ENCODE results near the gene SCN4B.

DNA sequence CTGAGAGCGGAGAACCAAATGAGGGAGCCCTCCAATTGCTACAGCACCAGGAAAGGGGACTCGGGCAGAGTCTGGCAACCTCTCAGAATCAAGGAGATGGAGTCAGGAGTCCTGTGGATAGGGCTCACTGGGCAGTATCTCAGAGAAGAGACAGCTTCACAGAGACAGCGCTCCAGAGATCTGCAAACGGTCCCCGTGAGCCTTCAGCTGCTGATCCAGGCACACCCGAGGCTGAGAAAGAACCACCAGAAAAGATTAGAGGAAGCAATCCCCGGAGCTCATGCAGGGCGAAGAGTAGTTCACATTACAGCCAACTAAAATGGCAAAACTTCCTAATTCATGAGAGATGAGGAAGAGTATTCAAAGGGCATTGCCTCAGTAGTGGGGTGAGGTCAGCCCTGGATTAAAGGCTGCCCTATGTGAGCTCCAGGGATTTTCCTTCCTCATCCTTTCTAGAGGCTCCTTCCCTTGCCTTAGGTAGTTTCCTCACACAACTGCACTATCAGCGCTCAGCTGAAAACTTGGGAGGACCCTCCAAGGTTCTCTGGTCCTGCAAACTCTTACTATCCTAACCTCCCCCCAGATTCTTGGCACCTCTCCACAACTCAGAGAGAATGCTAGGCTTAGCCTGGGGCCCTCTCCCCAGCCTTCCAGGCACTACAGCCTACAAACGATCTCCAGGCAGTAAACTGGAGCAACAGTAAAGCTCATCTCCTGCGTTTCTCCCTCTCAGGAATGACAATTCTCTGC lies 23.7 kb downstream of the SCN4B start:
- TF ChIP-seq POLR2AphosphoS5 (IDR thresholded peaks at IDR 0.05; ENCODE audit: low read depth, low read length) (no peak), SIN3A (IDR thresholded peaks at IDR 0.05; ENCODE audit: borderline replicate concordance, insufficient read depth, low read depth, low read length) (no peak), TCF7L2 (IDR thresholded peaks at IDR 0.05; ENCODE audit: low read depth, low read length) (no peak)
- TF ChIP-seq, protein P1, sequence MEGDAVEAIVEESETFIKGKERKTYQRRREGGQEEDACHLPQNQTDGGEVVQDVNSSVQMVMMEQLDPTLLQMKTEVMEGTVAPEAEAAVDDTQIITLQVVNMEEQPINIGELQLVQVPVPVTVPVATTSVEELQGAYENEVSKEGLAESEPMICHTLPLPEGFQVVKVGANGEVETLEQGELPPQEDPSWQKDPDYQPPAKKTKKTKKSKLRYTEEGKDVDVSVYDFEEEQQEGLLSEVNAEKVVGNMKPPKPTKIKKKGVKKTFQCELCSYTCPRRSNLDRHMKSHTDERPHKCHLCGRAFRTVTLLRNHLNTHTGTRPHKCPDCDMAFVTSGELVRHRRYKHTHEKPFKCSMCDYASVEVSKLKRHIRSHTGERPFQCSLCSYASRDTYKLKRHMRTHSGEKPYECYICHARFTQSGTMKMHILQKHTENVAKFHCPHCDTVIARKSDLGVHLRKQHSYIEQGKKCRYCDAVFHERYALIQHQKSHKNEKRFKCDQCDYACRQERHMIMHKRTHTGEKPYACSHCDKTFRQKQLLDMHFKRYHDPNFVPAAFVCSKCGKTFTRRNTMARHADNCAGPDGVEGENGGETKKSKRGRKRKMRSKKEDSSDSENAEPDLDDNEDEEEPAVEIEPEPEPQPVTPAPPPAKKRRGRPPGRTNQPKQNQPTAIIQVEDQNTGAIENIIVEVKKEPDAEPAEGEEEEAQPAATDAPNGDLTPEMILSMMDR (IDR thresholded peaks at IDR 0.05): no peak
- TF ChIP-seq, protein P2, sequence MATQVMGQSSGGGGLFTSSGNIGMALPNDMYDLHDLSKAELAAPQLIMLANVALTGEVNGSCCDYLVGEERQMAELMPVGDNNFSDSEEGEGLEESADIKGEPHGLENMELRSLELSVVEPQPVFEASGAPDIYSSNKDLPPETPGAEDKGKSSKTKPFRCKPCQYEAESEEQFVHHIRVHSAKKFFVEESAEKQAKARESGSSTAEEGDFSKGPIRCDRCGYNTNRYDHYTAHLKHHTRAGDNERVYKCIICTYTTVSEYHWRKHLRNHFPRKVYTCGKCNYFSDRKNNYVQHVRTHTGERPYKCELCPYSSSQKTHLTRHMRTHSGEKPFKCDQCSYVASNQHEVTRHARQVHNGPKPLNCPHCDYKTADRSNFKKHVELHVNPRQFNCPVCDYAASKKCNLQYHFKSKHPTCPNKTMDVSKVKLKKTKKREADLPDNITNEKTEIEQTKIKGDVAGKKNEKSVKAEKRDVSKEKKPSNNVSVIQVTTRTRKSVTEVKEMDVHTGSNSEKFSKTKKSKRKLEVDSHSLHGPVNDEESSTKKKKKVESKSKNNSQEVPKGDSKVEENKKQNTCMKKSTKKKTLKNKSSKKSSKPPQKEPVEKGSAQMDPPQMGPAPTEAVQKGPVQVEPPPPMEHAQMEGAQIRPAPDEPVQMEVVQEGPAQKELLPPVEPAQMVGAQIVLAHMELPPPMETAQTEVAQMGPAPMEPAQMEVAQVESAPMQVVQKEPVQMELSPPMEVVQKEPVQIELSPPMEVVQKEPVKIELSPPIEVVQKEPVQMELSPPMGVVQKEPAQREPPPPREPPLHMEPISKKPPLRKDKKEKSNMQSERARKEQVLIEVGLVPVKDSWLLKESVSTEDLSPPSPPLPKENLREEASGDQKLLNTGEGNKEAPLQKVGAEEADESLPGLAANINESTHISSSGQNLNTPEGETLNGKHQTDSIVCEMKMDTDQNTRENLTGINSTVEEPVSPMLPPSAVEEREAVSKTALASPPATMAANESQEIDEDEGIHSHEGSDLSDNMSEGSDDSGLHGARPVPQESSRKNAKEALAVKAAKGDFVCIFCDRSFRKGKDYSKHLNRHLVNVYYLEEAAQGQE (IDR thresholded peaks at IDR 0.05; ENCODE audit: insufficient read depth in 1 of 2, low read depth in 2 of 2, low read length in 1 of 2): no peak
